Measurements from ENCODE around the gene SYNE1. TPM values are rescaled to one million over a fixed set of nuclear protein-coding genes. Genes with fewer than 3 reads are reported as not detected.
"Not testable (repeated sequence)": the region's sequence is repeated elsewhere in the genome, so short reads cannot be mapped to it uniquely, and the experiment has no call there.

Gene SYNE1
- total and polyA plus RNA-seq, 5 experiments from 2014 or later, result 40.7 to 186 (median 69.5) TPM

DNA sequence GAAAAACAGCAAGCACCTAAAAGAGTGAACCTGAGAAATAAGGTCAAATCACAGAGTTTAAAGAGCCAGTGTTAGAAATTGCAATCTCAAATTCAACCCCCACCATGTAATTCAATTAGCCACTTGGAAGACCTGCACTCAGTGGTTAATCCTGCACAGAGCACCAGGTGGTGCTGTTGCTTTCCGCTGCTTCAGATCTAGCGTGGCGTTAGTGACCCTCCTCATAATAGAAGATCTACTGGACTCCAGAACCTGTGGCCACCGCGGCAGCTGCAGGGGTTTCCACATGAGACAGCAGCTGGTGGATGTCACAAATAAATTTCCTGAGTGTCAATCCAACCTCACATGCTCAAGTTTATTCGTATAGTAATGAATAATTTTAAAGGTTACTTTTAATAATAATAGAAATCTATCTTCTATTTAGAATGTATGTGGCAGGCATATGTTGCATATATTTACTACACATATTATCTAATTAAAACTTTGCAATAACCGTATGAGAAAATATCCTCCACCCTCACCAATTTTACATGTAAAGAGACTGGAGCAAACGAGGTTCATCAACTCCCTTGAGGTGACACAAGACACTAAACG, 84.4 kb downstream of the SYNE1 start:
- no peaks in the 10 kb centered on the region for H3K4me1 Mint-ChIP-seq
- POLR2A ChIA-PET, result no interaction called here
- H3K36me3 Mint-ChIP-seq, result peaks cover 0 to 13% (median 0%) of the 10 kb centered on the region in 3 donors
- no peak overlapping the region for H3K4me3 Mint-ChIP-seq
- ATAC-seq, result no peak
- peak in 2 of 10 donors; percentile 8 to 27 for DNase-seq
- peaks cover 6 to 27% (median 8%) of the 10 kb centered on the region in 5 donors for H3K27me3 Mint-ChIP-seq
- no peak overlapping the region for H3K27ac Mint-ChIP-seq
- H3K9me3 Mint-ChIP-seq, result peaks cover 5 to 21% (median 13%) of the 10 kb centered on the region in 9 donors

- POLR2A ChIA-PET, result no interaction called here
- ATAC-seq (no peak), DNase-seq (no peak)
- Mint-ChIP-seq H3K4me3 (no peak overlapping the region), H3K9me3 (peaks cover 0 to 3% (median 0%) of the 10 kb centered on the region in 9 donors), H3K27ac (no peak overlapping the region), H3K4me1 (no peaks in the 10 kb centered on the region), H3K36me3 (no peaks in the 10 kb centered on the region), H3K27me3 (peaks cover 0 to 3% (median 0%) of the 10 kb centered on the region in 5 donors)
Measured at GRCh38 chr6:152543519-152543918, 93.6 kb downstream of the SYNE1 start.

GRCh38 chr6:152540381-152540780, 96.8 kb downstream of the SYNE1 start:
- POLR2A ChIA-PET, result no interaction called here
- ATAC-seq, result no peak

DNA sequence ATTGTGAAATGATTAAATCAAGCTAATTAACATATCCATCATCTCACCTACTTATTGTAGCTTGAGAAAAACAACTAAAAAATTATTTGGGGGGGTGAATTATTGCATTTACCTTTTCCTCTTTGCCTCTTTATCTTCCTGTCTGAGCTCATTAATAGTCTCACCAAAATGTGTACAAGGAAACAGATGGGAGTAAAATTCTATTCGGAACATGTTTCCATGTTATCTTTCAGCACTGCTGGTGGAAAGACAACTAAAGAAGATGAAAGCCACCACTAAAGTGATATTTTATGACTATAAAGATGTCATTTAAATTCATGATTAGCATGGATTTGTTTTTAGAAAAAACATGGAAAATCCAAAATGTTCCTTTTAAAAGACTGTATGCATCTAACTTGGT, 102.6 kb downstream of the SYNE1 start:
- ATAC-seq (no peak), DNase-seq (no peak)
- Mint-ChIP-seq H3K9me3 (peaks cover 0 to 1% (median 0%) of the 10 kb centered on the region in 9 donors), H3K4me1 (no peaks in the 10 kb centered on the region), H3K4me3 (no peak overlapping the region), H3K36me3 (peaks cover 0 to 5% (median 0%) of the 10 kb centered on the region in 3 donors), H3K27me3 (peaks cover 1 to 17% (median 3%) of the 10 kb centered on the region in 5 donors), H3K27ac (no peak overlapping the region)
- POLR2A ChIA-PET, result no interaction called here

More at GRCh38 chr6:152540381-152540780, 96.8 kb downstream of the SYNE1 start:
- Mint-ChIP-seq H3K27me3 (peaks cover 0 to 9% (median 6%) of the 10 kb centered on the region in 5 donors), H3K4me1 (no peaks in the 10 kb centered on the region), H3K36me3 (no peaks in the 10 kb centered on the region), H3K27ac (no peak overlapping the region), H3K4me3 (no peak overlapping the region), H3K9me3 (peaks cover 0 to 3% (median 0%) of the 10 kb centered on the region in 9 donors)
- DNase-seq, result no peak

GRCh38 chr6:152532556-152533422, 104.4 kb downstream of the SYNE1 start:
- POLR2A ChIA-PET, result no interaction called here
- Mint-ChIP-seq H3K36me3 (peaks cover 0 to 5% (median 0%) of the 10 kb centered on the region in 3 donors), H3K27ac (no peak overlapping the region), H3K4me1 (no peaks in the 10 kb centered on the region), H3K4me3 (no peak overlapping the region), H3K27me3 (peaks cover 4 to 23% (median 6%) of the 10 kb centered on the region in 5 donors), H3K9me3 (no peaks in the 10 kb centered on the region)
- DNase-seq (no peak), ATAC-seq (no peak)

DNA sequence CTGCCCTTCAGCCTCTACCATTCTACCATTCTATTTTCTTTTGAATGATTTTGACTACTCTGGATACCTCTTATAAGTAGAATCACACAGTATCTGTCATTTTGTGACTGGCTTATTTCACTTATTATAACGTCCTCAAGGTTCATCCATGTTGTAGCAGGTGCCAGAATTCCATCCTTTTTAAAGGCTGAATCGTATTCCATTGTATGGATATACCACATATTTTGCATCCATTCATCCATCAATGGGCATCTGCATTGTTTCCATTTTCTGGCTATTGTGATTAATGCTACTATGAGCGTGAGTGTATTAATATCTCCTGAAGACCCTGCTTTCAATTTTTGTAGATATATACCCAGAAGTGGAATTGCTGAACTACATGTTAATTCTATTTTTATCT, 105.5 kb downstream of the SYNE1 start:
- POLR2A ChIA-PET, result no interaction called here
- Mint-ChIP-seq H3K4me3 (no peak overlapping the region), H3K27me3 (peaks cover 5 to 24% (median 7%) of the 10 kb centered on the region in 5 donors), H3K36me3 (peaks cover 0 to 5% (median 0%) of the 10 kb centered on the region in 3 donors), H3K9me3 (no peaks in the 10 kb centered on the region), H3K27ac (no peak overlapping the region), H3K4me1 (no peaks in the 10 kb centered on the region)
- ATAC-seq, result no peak
- DNase-seq, result no peak

GRCh38 chr6:152529369-152529768, 107.8 kb downstream of the SYNE1 start:
- Mint-ChIP-seq H3K4me1 (no peaks in the 10 kb centered on the region), H3K36me3 (peaks cover 0 to 5% (median 0%) of the 10 kb centered on the region in 3 donors), H3K9me3 (peaks cover 0 to 2% (median 0%) of the 10 kb centered on the region in 9 donors), H3K27me3 (peaks cover 4 to 26% (median 5%) of the 10 kb centered on the region in 5 donors), H3K27ac (no peak overlapping the region), H3K4me3 (no peak overlapping the region)
- no peak for DNase-seq
- POLR2A ChIA-PET, result no interaction called here
- ATAC-seq, result no peak

DNA sequence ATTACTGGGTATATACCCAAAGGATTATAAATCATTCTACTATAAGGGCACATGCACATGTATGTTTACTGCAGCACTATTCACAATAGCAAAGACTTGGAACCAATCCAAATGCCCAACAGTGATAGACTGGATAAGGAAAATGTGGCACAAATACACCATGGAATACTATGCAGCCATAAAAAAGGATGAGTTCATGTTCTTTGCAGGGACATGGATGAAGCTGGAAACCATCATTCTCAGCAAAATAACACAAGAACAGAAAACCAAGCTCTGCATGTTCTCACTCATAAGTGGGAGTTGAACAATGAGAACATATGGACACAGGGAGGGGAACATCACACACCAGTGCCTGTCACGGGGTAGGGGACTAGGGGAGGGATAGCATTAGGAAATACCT, 123.0 kb downstream of the SYNE1 start:
- H3K36me3 Mint-ChIP-seq, DNase-seq, POLR2A ChIA-PET, H3K4me3 Mint-ChIP-seq, H3K27ac Mint-ChIP-seq, H3K4me1 Mint-ChIP-seq, ATAC-seq: not testable (repeated sequence)
- Mint-ChIP-seq H3K9me3 (peaks cover 0 to 15% (median 3%) of the 10 kb centered on the region in 9 donors), H3K27me3 (peaks cover 2 to 22% (median 7%) of the 10 kb centered on the region in 5 donors)

DNA sequence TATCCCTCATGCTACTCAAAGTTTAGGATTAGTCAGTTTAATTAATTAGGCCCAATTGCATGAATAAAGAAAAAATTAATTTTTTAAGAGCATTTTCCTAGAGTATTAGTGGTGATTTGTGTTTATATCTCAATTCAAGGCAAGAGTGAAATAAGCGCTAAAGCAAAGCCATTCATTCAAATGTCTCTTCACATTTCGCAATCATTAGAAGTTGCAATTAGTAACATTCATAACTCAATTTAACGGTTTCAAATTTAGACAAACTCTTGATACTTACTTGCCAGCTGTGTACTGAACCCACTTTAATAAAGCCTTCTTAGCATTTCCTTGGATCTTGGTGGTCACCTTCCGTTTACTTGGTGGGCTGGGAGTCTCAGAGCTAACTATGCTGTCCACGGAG, 127.2 kb downstream of the SYNE1 start:
- DNase-seq (no peak), ATAC-seq (no peak)
- H3K36me3 Mint-ChIP-seq, result peaks cover 0 to 5% (median 3%) of the 10 kb centered on the region in 3 donors
- H3K4me3 Mint-ChIP-seq, result no peak overlapping the region
- H3K9me3 Mint-ChIP-seq, result peaks cover 0 to 15% (median 0%) of the 10 kb centered on the region in 9 donors
- H3K4me1 Mint-ChIP-seq, result no peaks in the 10 kb centered on the region
- H3K27ac Mint-ChIP-seq, result peak overlapping the region in 1 of 10 donors; percentile 21
- POLR2A ChIA-PET, result no interaction called here
- peaks cover 0 to 12% (median 2%) of the 10 kb centered on the region in 5 donors for H3K27me3 Mint-ChIP-seq

GRCh38 chr6:152508477-152508876, 128.7 kb downstream of the SYNE1 start:
- no peak for DNase-seq
- no peak overlapping the region for H3K4me3 Mint-ChIP-seq
- ATAC-seq, result no peak
- H3K27me3 Mint-ChIP-seq, result peaks cover 0 to 12% (median 0%) of the 10 kb centered on the region in 5 donors
- H3K36me3 Mint-ChIP-seq, result peaks cover 0 to 5% (median 0%) of the 10 kb centered on the region in 3 donors
- POLR2A ChIA-PET, result no interaction called here
- peaks cover 0 to 9% (median 0%) of the 10 kb centered on the region in 9 donors for H3K9me3 Mint-ChIP-seq
- H3K4me1 Mint-ChIP-seq, result no peaks in the 10 kb centered on the region
- H3K27ac Mint-ChIP-seq, result no peak overlapping the region

DNA sequence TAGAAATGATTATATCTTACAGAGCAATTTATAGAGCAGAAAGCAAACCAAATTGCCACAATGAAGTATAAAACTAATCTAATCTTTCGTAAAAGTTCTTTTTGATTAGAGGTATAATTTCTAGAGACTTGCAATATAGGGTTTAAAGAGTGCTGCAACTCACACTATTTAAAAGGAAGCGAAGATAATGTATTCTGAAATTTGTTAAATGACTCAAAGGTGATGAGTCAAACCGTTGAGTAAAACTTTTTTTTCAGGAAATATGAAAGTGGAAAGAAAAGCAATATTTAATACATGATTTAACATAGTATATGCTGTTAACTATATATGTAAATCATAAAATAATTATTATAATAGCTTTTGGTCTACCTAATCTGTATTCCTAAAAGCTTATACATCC, 133.6 kb downstream of the SYNE1 start:
- Mint-ChIP-seq H3K4me1 (no peaks in the 10 kb centered on the region), H3K9me3 (no peaks in the 10 kb centered on the region), H3K27ac (no peak overlapping the region), H3K36me3 (no peaks in the 10 kb centered on the region), H3K27me3 (no peaks in the 10 kb centered on the region), H3K4me3 (no peak overlapping the region)
- no peak for ATAC-seq
- POLR2A ChIA-PET, result no interaction called here
- DNase-seq, result no peak

- Mint-ChIP-seq H3K9me3 (no peaks in the 10 kb centered on the region), H3K27me3 (no peaks in the 10 kb centered on the region), H3K4me1 (no peaks in the 10 kb centered on the region), H3K27ac (no peak overlapping the region), H3K36me3 (no peaks in the 10 kb centered on the region), H3K4me3 (no peak overlapping the region)
- DNase-seq (no peak), ATAC-seq (no peak)
- POLR2A ChIA-PET, result no interaction called here
Measured at GRCh38 chr6:152502421-152503188, 134.6 kb downstream of the SYNE1 start.

- no peak overlapping the region for H3K4me3 Mint-ChIP-seq
- H3K36me3 Mint-ChIP-seq, result no peaks in the 10 kb centered on the region
- no peak overlapping the region for H3K27ac Mint-ChIP-seq
- H3K27me3 Mint-ChIP-seq, result peaks cover 0 to 4% (median 0%) of the 10 kb centered on the region in 5 donors
- no peaks in the 10 kb centered on the region for H3K4me1 Mint-ChIP-seq
- POLR2A ChIA-PET, result no interaction called here
- H3K9me3 Mint-ChIP-seq, result no peaks in the 10 kb centered on the region
- DNase-seq (no peak), ATAC-seq (no peak)
Measured at GRCh38 chr6:152499931-152500330, 137.2 kb downstream of the SYNE1 start.

Measured in naive thymus-derived CD8-positive, alpha-beta T cell (primary cell).